Lower leg skin (tissue), 4 donors: ENCODE measurements around the gene LANCL2. TPM values are rescaled to one million over a fixed set of nuclear protein-coding genes. Genes with fewer than 3 reads are reported as not detected.

Source experiments
- DNase-seq, 2 donors: peaks; one replicate each; pipeline ENCODE4 v3.0.0-alpha.2; 2019; ENCODE audit warnings: low spot score in 2 of 2
- H3K4me3 ChIP-seq: fragments of 200-600 bp; sonication (generic); 2 replicates; pipeline ENCODE4 v1.5.1; 2017; ENCODE audit warnings: mild to moderate bottlenecking, low read depth; ENCODE audit not compliant: poor library complexity, severe bottlenecking
- POLR2A ChIP-seq, 2 donors: fragments of 450-650 bp; IDR thresholded peaks; one replicate each; pipeline ENCODE4 v1.6.1; 2016 to 2017; ENCODE audit warnings: antibody characterized with exemption in 2 of 2, mild to moderate bottlenecking in 1 of 2, moderate library complexity in 1 of 2
- WGBS, 2 donors: methylation state at CpG; one replicate each; pipeline ENCODE4 v1.1.5; 2018; 5-methylcytosine and 5-hydroxymethylcytosine counted together
- intact Hi-C: fragments of 100-400 bp; cut with DNase I; formaldehyde crosslinking; loops from one replicate; pipeline ENCODE4 v1.15.0; 2023; ENCODE audit warnings: low total_unique reads
- total RNA-seq, 4 donors: library from RNA; depleted of rRNA; stranded (reverse); fragments of >200 nt; gene quantifications; one replicate each; pipeline ENCODE4 v1.1.0, GENCODE V29; 2016
- TF ChIP-seq, protein P1 (sequence below), 3 donors: fragments of 450-650 bp; IDR thresholded peaks; one replicate each; pipeline ENCODE4 v1.5.1; 2016; ENCODE audit warnings: antibody characterized with exemption in 3 of 3, mild to moderate bottlenecking in 3 of 3, moderate library complexity in 2 of 3

The LANCL2 gene
- total RNA-seq, 4 donors from 2014 or later = 7.7 to 13.4 (median 11.4) TPM

DNA sequence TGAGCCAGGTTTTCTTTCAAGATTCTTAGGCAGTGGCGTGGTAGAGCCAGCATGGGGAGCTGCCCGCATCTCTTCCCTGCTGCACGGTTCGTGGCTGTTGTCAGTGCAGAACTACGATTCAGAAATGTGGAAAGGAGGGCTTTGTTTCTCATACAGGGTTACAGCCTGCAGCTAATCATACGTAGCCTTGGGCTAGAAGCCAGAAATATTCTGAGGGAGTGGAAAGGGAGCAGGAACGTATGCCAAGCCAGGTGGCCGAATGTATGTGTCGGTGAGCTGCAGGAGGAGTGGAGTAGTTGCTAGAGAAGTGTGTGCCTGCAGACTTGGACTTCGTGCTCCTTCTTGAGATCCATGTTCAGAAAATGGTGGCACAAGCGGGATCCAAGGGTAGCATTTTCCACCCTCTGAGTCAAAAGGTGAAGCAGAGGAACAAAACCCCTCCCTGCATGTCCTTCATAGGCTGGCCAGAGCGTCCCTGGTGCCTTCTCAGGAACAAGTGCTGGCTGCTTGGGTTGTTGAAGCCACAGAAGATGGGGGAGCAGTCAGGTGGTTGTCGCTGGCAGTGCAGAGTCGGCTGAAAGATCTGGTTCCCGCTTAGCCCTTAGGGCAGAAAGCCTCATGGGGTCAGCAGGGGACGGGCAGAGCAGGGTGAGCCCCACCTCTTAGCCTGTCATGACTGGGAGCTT lies 40.9 kb downstream of the LANCL2 start:
- TF ChIP-seq, protein P1, sequence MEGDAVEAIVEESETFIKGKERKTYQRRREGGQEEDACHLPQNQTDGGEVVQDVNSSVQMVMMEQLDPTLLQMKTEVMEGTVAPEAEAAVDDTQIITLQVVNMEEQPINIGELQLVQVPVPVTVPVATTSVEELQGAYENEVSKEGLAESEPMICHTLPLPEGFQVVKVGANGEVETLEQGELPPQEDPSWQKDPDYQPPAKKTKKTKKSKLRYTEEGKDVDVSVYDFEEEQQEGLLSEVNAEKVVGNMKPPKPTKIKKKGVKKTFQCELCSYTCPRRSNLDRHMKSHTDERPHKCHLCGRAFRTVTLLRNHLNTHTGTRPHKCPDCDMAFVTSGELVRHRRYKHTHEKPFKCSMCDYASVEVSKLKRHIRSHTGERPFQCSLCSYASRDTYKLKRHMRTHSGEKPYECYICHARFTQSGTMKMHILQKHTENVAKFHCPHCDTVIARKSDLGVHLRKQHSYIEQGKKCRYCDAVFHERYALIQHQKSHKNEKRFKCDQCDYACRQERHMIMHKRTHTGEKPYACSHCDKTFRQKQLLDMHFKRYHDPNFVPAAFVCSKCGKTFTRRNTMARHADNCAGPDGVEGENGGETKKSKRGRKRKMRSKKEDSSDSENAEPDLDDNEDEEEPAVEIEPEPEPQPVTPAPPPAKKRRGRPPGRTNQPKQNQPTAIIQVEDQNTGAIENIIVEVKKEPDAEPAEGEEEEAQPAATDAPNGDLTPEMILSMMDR (IDR thresholded peaks at IDR 0.05) = no peak
- TF ChIP-seq POLR2A (IDR thresholded peaks at IDR 0.05) = no peak
- intact Hi-C loops = no loop called here
- no peak for DNase-seq
- no peak overlapping the region for H3K4me3 ChIP-seq
- 81 to 85% methylated on average over 16 of the region's 16 CpGs for WGBS, 2 donors

DNA sequence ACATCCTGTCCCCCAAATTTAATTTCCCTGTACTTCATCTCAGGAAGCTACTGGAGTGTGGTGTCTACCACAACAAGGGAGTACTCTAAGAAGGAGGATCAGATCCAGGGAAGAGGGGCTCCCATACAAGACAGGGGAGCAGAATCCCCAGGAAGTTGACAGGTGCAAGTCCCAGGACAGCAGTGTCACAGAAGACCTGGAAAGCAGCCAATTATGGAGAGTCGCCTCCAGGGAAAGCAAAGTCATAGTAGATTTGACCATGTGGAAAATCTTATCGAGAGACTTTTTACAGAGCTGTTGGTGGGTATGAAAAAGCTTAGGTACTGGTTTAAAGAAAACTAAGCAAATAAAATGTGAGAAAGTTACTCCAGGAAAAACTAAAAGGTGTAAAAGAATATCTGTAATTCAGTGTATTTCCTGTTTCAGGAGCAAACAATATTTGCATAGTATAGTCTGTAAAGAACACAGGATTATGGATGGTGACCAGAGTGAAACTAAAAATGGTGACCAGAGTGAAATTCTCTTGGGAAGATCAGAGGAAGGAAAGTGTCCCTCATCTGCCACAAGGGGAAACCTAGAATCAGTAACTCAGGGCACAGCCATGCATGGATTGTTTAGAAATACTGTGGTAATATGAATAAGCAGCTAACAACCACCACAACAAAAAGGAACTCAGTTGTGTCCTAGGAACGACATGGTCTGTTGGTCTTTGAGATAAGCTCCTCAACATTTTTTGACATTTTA lies 44.5 kb downstream of the LANCL2 start:
- TF ChIP-seq, protein P1 (IDR thresholded peaks at IDR 0.05) = no peak
- TF ChIP-seq POLR2A (IDR thresholded peaks at IDR 0.05) = no peak
- no peak for DNase-seq
- H3K4me3 ChIP-seq = no peak overlapping the region
- 65 to 68% methylated on average over 3 of the region's 3 CpGs for WGBS, 2 donors
- intact Hi-C loops = no loop called here

DNA sequence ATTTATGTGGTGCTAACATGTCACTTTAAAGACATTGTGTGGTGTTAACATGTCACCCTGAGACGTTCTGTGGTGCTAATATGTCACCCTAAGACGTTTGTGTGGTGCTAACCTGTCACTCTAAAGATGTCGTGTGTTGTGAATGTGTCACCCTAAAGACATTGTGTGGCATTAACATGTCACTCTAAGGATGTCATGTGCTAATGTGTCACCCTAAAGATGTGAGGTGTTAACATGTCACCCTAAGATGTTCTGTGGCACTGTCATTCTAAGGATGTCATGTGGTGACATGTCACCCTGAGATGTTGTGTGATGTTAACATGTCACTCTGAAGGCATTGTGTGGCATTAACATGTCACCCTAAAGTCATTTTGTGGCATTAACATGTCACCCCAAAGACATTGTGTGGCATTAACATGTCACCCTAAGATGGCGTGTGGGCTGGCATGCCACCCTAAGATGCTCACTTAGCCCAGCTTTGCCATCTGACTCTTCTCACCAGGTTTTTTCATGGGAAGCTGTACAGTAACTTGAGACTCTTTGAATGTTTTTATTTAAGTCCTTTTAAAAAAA lies 45.6 kb downstream of the LANCL2 start:
- TF ChIP-seq POLR2A (IDR thresholded peaks at IDR 0.05) = no peak
- TF ChIP-seq, protein P1 (IDR thresholded peaks at IDR 0.05) = no peak
- no peak for DNase-seq
- no peak overlapping the region for H3K4me3 ChIP-seq
- WGBS, 2 donors = 78 to 81% methylated on average over 4 of the region's 4 CpGs
- intact Hi-C loops = no loop called here

DNA sequence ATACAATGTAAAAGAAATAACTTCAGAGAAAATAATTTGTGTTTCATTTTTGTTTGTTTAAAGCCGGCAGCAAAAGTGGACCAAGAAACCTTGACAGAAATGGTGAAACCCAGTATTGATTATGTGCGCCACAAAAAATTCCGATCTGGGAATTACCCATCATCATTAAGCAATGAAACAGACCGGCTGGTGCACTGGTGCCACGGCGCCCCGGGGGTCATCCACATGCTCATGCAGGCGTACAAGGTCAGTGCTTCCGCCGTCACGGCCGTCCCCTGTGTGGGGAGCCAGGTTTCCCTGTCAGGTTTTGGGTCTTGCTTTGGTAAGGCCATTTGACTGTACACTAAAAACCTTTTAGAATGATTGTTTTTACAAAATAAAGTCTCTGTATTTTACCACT lies 46.7 kb downstream of the LANCL2 start:
- 89 to 95% methylated on average over 12 of the region's 12 CpGs for whole genome bisulfite sequencing, 2 donors
- no peak for DNase-seq
- intact Hi-C loops = no loop called here
- TF ChIP-seq, protein P1 (IDR thresholded peaks at IDR 0.05) = no peak
- TF ChIP-seq POLR2A (IDR thresholded peaks at IDR 0.05) = no peak
- H3K4me3 ChIP-seq = no peak overlapping the region

DNA sequence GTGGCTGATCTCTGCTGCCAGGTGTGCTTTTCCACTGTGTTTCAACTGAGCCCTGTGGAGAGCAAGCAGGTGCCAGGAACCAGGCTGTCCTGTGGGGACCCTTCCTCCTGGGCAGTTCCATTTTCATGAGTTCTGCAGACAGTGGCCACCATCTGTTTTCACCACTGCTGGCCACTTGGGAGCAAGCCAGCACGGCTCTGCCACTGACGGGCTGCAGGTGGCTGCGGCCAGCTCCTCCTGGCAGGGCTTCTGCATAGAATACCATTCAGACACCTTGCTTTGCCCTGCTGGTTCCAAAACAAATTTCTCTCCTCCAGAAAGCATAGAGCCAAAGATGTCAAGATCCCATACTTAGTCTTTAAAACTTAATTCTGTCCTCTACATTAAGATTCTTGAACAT lies 48.3 kb downstream of the LANCL2 start:
- intact Hi-C loops = no loop called here
- no peak for TF ChIP-seq POLR2A (IDR thresholded peaks at IDR 0.05)
- TF ChIP-seq, protein P1 (IDR thresholded peaks at IDR 0.05) = no peak
- WGBS, 2 donors = 77 to 80% methylated on average over 3 of the region's 3 CpGs
- no peak overlapping the region for H3K4me3 ChIP-seq
- DNase-seq = no peak
